Neural cell (in vitro differentiated cells): ENCODE results near the gene SFXN3. TPM values are rescaled to one million over a fixed set of nuclear protein-coding genes. Genes with fewer than 3 reads are reported as not detected.

Experiments
- H2AFZ ChIP-seq: fragments of 200-600, 300-800 bp; sonication (generic), shearing (Covaris generic); 2 replicates; pipeline ENCODE4 v1.6.0; 2014; ENCODE audit warnings: low read depth, mild to moderate bottlenecking, antibody characterized with exemption, low read length, moderate library complexity
- H3F3A ChIP-seq: fragments of 200-600 bp; shearing (Covaris generic); 2 replicates; pipeline ENCODE4 v1.6.1; 2016; ENCODE audit warnings: mild to moderate bottlenecking, moderate library complexity, mixed read lengths, antibody characterized with exemption, low read length; ENCODE audit not compliant: insufficient read depth, poor library complexity, severe bottlenecking
- H3K27ac ChIP-seq: fragments of 200-600, 300-800 bp; sonication (generic), shearing (Covaris generic); 2 replicates; pipeline ENCODE4 v1.5.1; 2014; ENCODE audit warnings: mild to moderate bottlenecking, low read length, moderate library complexity
- H3K27me3 ChIP-seq: fragments of 300-800, 200-600 bp; sonication (generic), shearing (Covaris generic); 2 replicates; pipeline ENCODE4 v1.6.0; 2014; ENCODE audit warnings: mild to moderate bottlenecking, low read depth, low read length, moderate library complexity; ENCODE audit not compliant: insufficient read depth
- H3K36me3 ChIP-seq: fragments of 300-800, 200-600 bp; sonication (generic), shearing (Covaris generic); 2 replicates; pipeline ENCODE4 v1.5.1; 2014; ENCODE audit warnings: mild to moderate bottlenecking, antibody characterized with exemption, low read length, moderate library complexity; ENCODE audit not compliant: insufficient read depth
- H3K4me2 ChIP-seq: fragments of 300-800, 200-600 bp; sonication (generic), shearing (Covaris generic); 2 replicates; pipeline ENCODE4 v1.6.0; 2014; ENCODE audit warnings: mild to moderate bottlenecking, low read length
- H3K4me3 ChIP-seq: fragments of 300-800, 200-600 bp; sonication (generic), shearing (Covaris generic); 2 replicates; pipeline ENCODE4 v1.5.1; 2014; ENCODE audit warnings: mild to moderate bottlenecking, low read length, moderate library complexity
- H3K79me2 ChIP-seq: fragments of 200-600 bp; shearing (Covaris generic); replicated peaks from 2 replicates; pipeline ENCODE4 v1.6.0; 2014; ENCODE audit warnings: mild to moderate bottlenecking, low read length, moderate library complexity; ENCODE audit not compliant: insufficient read depth
- H3K9ac ChIP-seq: fragments of 300-800, 200-600 bp; sonication (generic), shearing (Covaris generic); 2 replicates; pipeline ENCODE4 v1.6.1; 2016; ENCODE audit warnings: mild to moderate bottlenecking, low read length, mixed read lengths
- H3K9me2 ChIP-seq: fragments of 200-600 bp; shearing (Covaris generic); 2 replicates; pipeline ENCODE4 v1.6.1; 2016; ENCODE audit warnings: mild to moderate bottlenecking, low read length, mixed read lengths; ENCODE audit not compliant: insufficient read depth
- H3K9me3 ChIP-seq: fragments of 200-600, 300-800 bp; sonication (generic), shearing (Covaris generic); 2 replicates; pipeline ENCODE4 v1.6.1; 2016; ENCODE audit warnings: mild to moderate bottlenecking, mixed run types, low read length, moderate library complexity, mixed read lengths
- H4K20me1 ChIP-seq: fragments of 200-600 bp; shearing (Covaris generic); 2 replicates; pipeline ENCODE4 v1.6.1; 2016; ENCODE audit warnings: mild to moderate bottlenecking, mixed run types; ENCODE audit not compliant: insufficient read depth
- CTCF ChIP-seq: fragments of 450-650 bp; IDR thresholded peaks from 2 replicates; pipeline ENCODE4 v1.5.1; 2014; ENCODE audit warnings: antibody characterized with exemption, mild to moderate bottlenecking, moderate library complexity; ENCODE audit not compliant: poor library complexity, severe bottlenecking
- EP300 ChIP-seq: fragments of 450-650 bp; conservative IDR thresholded peaks from 2 replicates; pipeline ENCODE4 v1.6.1; 2014; ENCODE audit warnings: antibody characterized with exemption, mild to moderate bottlenecking, moderate library complexity; ENCODE audit not compliant: poor library complexity, severe bottlenecking
- EZH2 ChIP-seq: fragments of 200-600, 300-800 bp; shearing (Covaris generic), sonication (generic); IDR thresholded peaks from 2 replicates; pipeline ENCODE4 v1.6.1; 2014; ENCODE audit warnings: antibody characterized with exemption, low read length, borderline replicate concordance, mild to moderate bottlenecking; ENCODE audit not compliant: insufficient read depth, poor library complexity, severe bottlenecking
- MXI1 ChIP-seq: fragments of 450-650 bp; conservative IDR thresholded peaks from 2 replicates; pipeline ENCODE4 v1.6.1; 2014; ENCODE audit warnings: antibody characterized with exemption, mild to moderate bottlenecking; ENCODE audit not compliant: poor library complexity, severe bottlenecking
- POLR2AphosphoS5 ChIP-seq: IDR thresholded peaks from 2 replicates; pipeline ENCODE4 v1.6.1; 2012
- RAD21 ChIP-seq: fragments of 450-650 bp; conservative IDR thresholded peaks from 2 replicates; pipeline ENCODE4 v1.6.1; 2014; ENCODE audit warnings: antibody characterized with exemption, mild to moderate bottlenecking, moderate library complexity
- REST ChIP-seq: IDR thresholded peaks from 2 replicates; pipeline ENCODE4 v1.6.1; 2012; ENCODE audit warnings: borderline replicate concordance
- SMC3 ChIP-seq: fragments of 450-650 bp; conservative IDR thresholded peaks from 2 replicates; pipeline ENCODE4 v1.6.1; 2014; ENCODE audit warnings: antibody characterized with exemption, mild to moderate bottlenecking, moderate library complexity; ENCODE audit not compliant: poor library complexity
- TAF1 ChIP-seq: IDR thresholded peaks from 2 replicates; pipeline ENCODE4 v1.6.1; 2012; ENCODE audit warnings: low read depth
- polyA plus RNA-seq: library from polyadenylated mRNA; depleted of rRNA; stranded (reverse); fragments of >200 nt; gene quantifications from 2 replicates; pipeline ENCODE4 v1.2.3, GENCODE V29; 2014

Gene SFXN3
- polyA plus RNA-seq, 1 donor from 2014 or later: 52.1 TPM

DNA sequence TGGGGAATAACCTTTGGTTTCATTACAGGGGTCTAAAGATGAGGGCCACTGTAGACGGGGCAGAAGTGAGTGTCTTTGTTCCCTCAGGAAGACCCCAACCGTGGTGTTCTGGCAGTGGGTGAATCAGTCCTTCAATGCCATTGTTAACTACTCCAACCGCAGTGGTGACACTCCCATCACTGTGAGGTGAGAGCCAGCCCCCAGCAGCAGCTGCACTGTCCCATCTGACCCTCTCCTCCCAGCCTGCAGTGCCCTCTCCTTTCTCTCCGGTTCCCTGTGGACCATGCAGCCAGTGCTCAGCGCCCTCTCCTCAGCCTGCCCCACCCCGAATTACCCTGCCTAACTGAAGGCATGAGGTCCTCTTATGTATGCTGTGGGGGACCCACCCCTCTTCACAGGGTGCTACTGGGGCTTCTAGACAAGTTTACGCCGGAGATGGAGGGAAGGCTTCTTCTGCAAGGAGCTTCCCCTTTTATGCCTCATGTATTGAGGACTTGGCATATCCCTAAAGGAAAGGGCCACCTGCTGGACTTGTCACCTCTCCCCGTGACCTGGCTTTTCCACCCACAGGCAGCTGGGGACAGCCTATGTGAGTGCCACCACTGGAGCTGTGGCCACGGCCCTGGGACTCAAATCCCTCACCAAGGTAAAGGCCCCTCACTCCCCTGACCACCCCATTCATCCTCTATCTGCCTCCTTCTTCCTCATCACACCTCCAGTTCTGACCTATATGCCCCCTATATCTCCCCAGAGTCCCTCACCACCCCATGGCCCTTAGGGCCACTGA, 5.1 kb downstream of the SFXN3 start:
- H3K9me2 ChIP-seq: no peaks in the 10 kb centered on the region
- H3F3A ChIP-seq: no peaks in the 10 kb centered on the region
- H3K9ac ChIP-seq: no peak overlapping the region
- no peak overlapping the region for H3K27ac ChIP-seq
- H3K36me3 ChIP-seq: no peaks in the 10 kb centered on the region
- no peaks in the 10 kb centered on the region for H3K79me2 ChIP-seq
- no peaks in the 10 kb centered on the region for H4K20me1 ChIP-seq
- TF ChIP-seq EP300 (no peak), TAF1 (no peak), RAD21 (no peak), REST (no peak), POLR2AphosphoS5 (no peak), MXI1 (no peak), SMC3 (no peak), EZH2 (no peak), CTCF (no peak)
- H3K9me3 ChIP-seq: no peaks in the 10 kb centered on the region
- no peak overlapping the region for H2AFZ ChIP-seq
- H3K4me3 ChIP-seq: no peak overlapping the region
- H3K27me3 ChIP-seq: peaks cover 28% of the 10 kb centered on the region
- no peak overlapping the region for H3K4me2 ChIP-seq

GRCh38 chr10:101036726-101037125, 5.7 kb downstream of the SFXN3 start:
- Histone ChIP-seq H3K9me2 (no peaks in the 10 kb centered on the region), H3K4me2 (no peak overlapping the region), H3K79me2 (no peaks in the 10 kb centered on the region), H3K9me3 (no peaks in the 10 kb centered on the region), H3K27me3 (peaks cover 22% of the 10 kb centered on the region), H3F3A (no peaks in the 10 kb centered on the region), H2AFZ (no peak overlapping the region), H3K9ac (no peak overlapping the region), H3K27ac (no peak overlapping the region), H3K4me3 (no peak overlapping the region), H3K36me3 (no peaks in the 10 kb centered on the region), H4K20me1 (no peaks in the 10 kb centered on the region)
- no peak for TF ChIP-seq RAD21
- TF ChIP-seq REST: no peak
- TF ChIP-seq EZH2: no peak
- TF ChIP-seq POLR2AphosphoS5: no peak
- no peak for TF ChIP-seq TAF1
- TF ChIP-seq MXI1: no peak
